GM21723 (cell line): ENCODE measurements around the gene ARHGEF7.

Source experiments
- ATAC-seq: cut with Tn5 transposase; IDR thresholded peaks from one replicate; pipeline ENCODE4 v1.9.1; 2021; ENCODE audit warnings: mild to moderate bottlenecking, moderate library complexity; ENCODE audit not compliant: unreplicated experiment

The ARHGEF7 gene

DNA sequence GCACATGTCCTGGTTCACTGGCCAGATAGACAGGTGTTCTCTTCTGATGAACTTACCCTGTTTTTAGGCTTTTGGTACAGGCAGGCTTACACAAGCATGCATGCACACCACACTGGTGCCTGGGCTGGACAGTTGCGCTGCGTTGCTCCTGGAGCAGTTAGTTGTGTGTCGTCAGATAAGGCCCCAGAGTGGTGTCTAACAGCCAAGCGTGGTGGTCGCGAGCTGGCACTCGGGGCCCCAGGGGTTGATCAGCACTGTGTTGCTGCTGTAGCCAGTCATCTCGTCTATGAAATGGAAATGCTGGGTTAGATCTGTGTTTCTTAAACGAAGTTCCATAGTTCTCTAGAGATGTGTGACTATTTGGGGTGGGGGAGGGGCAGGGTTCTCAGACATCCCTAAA, 180.8 kb downstream of the ARHGEF7 start:
- no peak for ATAC-seq

DNA sequence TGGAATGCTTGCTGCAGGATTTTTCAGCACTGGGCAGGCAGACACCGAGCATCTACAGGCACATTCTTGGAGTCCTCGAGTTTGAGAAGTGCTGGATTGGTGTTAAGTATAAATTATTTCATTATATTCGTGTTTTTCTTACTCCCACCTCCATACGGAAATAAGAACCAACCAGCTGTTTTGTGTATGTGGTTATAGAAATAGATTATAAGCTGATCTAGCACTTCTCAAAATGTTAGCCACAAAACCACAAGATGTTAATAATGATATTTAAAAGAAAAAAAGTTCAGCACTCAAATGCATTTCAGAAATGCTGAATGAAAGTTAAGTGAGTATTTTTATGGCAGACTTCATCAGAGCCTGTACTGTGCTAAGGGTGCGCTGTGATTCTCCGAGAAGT, 181.3 kb downstream of the ARHGEF7 start:
- no peak for ATAC-seq

DNA sequence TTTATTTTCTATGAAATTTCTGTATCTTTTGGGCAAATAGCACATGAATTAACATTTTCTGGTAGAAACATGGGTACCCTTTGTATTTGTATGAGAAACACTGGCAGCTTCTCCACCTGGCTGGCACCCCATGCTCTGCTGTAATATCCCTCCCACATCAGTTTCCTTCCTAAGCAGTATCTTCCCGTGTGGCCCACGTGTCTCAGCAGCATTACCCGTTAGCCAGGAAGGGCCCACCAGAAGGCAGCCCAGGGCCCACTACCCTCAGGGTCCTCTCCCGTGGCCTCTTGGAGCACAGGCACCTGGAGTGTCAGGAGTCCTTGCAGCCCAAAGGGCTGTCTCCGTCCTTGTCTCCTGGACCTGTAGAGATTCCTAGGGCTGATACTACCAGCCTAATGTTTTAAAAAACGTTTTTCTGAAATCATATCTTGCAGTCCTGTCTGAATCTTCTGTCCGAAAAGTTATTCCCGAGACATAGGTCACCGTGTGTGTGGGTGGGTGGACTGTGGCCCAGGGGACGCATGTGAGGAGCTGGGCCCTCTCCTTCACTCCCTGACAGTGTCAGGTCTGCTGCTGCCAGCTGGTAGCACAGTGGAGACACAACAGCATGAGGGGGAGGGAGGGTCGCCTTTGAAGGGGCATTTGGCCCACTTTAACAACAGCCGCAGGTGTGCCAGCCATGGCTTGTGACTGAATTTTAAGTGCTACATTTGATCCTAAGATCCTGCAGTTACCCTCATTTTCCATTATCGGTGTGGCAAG, 183.3 kb downstream of the ARHGEF7 start:
- no peak for ATAC-seq

DNA sequence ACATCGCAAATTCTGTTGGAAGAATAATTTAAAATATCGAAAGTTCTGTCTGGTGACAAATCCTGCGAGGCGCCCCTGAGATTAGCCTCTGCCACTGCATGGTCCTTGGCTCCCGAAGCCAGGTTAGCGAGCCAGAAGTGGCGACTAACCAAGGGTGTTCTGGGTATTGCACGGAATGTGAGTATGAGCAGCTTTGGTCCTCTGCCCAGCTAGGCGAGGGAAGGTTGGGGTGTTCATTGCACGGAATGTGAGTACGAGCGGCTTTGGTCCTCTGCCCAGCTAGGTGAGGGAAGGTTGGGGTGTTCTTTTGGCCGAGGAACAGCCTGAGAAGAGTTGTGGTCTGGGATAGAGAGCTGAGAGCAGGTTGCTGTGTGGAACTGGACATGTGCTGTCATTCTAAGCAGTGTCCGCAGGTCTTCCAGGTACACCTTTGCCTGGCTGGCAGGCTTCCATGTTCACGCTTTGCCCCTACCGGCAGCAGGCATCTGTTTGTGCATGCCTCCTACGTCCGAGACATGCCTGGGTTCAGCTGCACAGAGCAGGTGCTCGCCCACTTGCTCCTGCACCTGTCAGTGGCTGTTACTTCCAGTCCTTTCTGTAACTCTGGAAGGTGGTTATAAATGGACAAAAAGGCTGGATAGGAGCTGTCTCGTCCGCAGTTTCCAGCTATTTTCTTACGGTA, 187.1 kb downstream of the ARHGEF7 start:
- ATAC-seq: no peak

DNA sequence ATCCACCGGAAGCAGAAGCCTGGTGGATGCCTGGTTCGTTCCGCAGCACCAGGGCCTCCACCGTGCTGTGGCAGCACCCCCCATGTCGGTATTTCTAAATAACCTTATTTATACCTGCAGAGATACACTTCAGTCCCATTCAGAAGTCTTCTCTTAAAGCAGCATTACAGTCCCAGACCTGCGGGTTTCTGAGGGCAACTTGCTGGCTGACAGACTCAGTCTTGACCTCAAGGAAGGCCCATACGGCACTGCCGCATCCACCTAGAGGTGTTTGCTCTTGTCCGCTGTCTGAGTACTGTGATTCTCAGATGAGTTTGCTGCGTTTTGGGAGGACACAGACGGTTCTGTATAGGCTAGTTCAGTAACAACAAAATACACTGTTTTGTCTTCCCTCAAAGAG, 188.4 kb downstream of the ARHGEF7 start:
- no peak for ATAC-seq

DNA sequence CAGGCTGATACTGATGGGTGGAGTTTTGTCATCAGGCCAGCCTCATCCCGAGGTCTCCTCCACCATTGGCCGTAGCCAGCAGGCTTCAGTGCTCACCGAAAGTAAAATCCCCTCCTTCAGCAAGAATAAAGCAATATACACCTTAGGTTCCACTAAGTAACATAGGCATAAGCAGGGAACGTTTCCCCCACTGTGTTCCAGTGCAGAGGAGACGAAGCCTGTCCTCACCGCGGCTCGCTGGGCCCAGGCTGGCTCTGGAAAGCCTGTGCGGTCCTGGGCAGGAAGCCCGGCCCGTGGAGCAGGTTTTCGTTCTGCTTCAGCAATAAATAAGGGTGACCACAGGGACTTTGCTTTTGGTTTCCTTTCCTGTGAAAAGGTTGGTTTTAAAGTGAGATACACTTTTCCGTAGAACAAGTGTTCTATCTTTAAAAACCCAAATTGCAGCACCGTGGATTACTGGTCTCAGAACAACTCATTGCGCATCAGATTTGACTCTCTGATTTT, 189.0 kb downstream of the ARHGEF7 start:
- ATAC-seq: peak; percentile 93

DNA sequence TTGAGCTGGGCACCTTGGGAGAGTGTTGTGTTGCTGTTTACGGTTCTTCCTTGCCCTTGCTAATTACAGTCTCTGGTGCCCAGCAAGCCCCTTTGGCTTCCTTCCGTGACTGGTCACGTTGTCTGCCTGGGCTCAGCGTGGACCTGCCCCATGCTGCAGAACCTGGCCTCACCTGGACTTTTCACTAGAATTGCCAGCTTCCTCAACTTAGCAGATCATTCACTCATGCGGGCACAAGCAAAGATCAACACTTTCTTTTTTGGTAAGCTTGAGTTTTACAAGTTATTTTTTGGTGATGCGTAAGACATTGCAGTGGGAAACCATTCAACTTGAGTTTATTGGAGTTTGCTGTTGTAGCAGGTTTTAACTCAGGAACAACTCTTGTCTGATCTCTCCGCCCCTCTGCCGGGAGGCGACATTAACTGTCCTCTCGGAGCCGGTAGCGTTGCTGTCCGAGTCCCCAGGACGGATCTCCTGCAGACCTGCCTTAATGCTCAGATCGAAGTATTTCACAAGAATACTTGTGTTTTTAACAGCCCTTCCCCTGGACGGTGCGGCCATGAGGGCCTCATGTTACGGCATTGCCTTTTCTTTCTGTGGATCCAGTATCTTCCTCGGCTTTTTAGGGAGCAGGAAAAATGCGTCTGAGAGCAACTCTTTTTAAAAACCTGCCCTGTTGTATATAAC, 189.6 kb downstream of the ARHGEF7 start:
- no peak for ATAC-seq

DNA sequence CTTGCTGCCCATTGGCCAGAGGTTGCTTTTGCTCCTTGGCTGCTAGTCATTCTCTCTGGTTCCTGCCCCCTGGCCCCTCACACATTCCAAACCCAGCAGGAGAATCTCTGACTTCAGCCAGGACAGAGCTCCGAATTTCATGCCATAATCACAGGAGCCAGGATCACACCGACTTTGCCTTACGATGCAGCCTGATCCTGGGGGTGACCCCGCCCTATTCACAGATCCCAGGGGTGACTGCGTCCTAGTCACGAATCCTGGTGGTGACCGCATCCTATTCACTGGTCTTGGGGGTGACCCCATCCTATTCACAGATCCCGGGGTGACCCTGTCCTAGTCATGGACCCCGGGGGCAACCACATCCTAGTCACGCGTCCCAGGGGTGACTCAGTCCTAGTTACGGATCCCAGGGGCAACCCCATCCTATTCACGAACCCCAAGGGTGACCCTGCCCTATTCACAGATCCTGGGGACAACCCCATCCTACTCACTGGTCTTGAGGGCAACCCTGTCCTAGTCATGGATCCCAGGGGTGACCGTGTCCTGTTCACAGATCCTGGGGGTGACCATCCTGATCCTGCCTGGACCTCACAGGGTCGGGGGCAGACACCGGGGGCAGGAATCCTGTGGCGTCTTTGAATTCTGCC, 198.0 kb downstream of the ARHGEF7 start:
- no peak for ATAC-seq

DNA sequence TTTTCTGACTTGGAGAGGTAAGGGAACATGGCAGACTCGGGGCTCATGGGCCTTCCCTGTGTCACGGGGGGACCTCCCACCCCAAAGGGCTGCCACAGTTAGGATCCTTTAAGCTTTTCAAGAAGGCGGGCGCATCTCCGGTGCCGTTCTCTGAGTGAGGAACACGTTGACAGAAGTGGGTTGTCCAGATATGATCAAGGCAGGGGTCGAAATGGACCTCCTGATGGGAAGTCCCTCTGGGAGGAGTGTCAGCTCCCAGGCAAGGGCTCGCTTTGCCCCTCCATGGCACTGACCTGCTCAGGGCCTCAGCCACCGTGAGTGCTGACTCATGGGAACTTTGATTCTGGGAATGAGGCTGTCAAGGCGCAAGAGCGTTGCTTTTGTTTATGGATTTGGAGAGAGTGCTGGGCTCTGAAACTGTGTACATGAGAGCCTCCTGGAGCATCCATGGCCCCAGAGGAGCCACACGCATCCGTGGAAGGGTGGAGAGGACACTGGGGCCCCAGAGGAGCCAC, 198.9 kb downstream of the ARHGEF7 start:
- ATAC-seq: no peak

DNA sequence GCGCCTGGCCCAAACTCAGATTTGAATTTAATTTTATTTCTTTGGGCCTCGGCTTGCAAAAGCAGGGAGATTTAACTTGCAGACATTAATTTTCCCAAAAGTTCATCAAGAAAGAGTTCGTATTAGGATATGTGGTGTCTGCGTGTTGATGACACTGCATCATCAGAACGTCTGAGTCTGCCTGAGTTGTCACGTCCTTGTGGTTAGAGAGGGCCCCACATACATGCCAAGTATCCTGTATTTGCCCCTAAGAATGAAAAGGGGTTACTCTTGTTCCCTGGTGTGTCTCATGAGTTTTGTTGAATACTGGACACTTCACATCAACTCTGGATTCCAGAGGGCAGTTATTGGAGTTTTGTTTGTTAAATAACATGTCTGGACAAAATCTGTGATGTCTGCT, 199.7 kb downstream of the ARHGEF7 start:
- no peak for ATAC-seq

DNA sequence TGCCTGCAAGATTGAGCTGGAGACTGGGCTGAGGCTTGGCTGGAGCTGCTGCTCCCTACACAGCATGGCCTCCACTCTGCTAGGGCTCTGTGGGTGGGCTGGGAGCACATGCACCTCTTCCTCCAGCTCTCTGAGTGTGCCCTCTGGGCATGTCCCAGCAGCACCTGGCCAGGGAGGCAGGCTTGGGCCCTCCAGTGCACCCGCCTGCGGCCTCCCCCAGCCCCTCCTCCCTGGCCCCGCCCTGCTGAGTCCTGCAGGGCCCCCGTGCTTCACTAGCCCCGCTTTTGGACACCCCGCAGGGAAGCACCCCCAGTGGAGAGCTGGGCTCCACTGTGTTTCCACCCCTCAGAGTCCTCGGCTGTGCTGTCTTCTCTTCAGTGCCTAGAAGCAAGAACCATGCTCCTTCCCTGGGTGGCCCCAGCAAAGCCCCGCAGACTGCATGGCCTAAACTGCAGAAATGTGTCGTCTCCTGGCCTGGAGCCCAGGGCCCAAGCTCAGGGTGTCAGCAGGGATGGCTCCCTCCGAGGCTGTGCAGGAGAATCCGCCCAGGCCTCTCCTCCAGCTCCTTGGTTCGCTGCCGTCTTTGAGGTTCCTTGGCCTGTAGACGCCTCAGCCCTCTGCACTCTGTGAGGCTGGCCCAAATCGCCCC, 200.4 kb downstream of the ARHGEF7 start:
- ATAC-seq: no peak

DNA sequence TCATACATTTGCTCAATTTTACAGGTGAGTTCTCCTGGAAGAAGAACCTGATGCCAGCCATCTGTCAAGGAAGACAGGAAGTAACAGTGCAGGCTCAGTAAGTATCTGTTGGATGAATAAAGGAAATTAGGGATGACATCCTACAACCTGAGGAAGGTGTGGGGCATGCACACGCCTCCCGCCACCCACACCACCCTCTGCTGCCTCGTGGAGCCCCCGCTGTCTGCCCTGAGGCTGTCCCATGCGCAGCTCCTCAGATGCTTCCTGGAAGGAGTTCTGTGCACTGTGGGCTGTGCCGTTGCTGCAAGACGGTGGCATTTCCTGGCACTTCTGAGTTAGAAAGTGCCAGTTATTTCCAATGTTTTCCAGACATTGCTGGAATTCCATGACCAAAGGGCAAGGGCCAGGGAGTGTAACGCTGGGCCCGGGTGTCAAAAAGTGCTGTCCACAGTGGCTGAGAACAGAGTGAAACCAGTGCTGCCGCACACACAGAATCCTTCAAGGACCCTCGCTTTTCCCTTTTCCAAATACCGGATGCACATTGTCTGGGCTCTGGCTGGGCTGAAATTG, 201.1 kb downstream of the ARHGEF7 start:
- no peak for ATAC-seq

DNA sequence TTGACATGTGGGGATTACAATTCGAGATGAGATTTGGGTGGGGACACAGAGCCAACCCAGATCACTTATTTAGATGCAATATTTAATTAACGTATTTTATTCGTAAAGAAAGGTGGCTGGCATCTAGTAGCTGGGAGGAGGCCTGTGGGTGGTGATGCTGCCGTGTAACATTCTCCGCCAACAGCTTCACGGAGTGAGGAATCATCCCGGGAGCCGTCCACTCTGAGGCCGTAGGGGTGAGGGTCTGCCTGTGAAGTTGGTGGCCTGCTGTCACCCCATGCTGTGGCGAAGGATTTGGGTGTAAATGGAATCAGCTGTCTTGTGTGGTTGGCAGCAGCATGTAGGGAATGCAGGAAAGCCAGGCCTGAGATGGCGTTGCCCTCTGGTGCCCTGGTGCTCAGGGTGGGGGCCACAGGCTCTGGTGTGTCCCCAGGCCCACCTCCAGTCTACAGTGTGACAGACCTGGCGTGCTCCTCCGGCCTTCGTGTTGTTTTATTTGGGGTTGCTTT, 202.0 kb downstream of the ARHGEF7 start:
- ATAC-seq: no peak

DNA sequence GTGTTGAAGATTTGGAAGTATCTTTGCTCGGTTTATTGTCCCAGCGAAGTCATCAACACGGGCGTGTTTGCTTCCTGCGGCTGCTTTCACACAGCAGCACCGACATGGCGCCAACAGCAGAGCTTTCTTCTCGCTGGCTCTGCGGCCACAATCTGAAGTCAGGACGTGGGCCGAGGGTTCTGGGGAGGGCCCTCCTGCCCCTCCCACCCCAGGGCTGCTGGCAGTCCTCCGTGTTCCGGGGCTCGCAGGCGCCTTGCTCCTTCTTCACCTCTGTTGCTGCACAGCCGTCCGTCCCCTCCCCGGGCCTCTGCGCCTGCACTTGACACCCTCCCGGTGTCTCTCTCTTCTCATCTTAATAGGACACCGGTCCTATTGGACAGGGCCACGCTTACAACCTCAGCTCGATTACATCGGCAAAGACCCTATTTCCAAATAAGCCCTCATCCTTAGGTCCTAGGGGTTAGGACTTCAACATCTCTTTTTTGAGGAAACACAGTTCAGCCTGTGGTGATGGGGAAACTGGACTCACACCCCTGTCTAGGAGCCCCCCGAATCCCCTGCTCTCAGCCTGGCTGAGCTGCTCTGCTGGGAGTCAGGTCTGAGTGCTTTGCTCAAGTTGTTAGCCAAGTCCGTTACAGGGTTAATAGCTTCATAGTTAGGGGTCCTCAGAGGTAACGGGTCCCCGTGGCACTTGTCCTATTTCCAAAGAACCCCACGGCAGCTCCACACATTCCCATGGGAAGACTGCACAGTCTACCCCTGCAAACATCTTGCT, 202.6 kb downstream of the ARHGEF7 start:
- no peak for ATAC-seq

DNA sequence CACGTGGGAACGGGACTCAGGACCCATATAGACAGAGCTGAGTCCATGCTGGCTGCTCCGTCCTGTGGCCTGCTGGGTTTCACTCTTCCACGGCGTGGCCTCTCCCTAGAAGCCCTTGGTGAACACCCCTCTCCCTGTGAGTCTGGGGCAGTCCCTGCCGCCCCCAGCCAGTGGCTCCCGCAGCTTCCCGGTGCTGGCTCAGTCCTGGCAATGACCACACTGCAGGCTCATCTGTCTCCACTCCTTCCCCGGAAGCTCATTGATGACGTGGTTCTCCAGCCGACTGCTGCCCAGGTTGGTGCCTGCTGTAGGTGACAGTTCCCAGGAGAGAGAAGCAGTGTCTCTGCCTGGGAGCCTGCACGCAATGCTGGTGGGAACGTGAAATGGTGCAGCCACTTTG, 203.3 kb downstream of the ARHGEF7 start:
- no peak for ATAC-seq

DNA sequence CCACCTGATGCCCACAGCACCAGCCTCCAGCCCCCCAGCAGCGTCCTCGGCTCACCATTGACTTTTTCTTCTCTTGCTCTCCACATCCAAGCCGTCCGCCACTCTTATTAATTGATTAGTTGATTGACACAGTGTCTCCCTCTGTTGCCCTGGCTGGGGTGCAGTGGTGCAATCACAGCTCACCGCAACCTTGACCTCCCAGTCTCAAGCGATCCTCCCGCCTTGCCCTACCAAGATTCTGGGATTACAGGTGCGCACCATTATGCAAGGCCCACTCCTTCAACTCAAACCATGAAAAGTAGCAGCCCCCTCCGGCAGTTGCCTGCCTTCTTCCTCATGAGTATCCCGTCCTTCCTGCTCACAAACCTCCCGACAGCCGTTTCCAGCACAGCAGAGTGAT, 204.4 kb downstream of the ARHGEF7 start:
- ATAC-seq: no peak

DNA sequence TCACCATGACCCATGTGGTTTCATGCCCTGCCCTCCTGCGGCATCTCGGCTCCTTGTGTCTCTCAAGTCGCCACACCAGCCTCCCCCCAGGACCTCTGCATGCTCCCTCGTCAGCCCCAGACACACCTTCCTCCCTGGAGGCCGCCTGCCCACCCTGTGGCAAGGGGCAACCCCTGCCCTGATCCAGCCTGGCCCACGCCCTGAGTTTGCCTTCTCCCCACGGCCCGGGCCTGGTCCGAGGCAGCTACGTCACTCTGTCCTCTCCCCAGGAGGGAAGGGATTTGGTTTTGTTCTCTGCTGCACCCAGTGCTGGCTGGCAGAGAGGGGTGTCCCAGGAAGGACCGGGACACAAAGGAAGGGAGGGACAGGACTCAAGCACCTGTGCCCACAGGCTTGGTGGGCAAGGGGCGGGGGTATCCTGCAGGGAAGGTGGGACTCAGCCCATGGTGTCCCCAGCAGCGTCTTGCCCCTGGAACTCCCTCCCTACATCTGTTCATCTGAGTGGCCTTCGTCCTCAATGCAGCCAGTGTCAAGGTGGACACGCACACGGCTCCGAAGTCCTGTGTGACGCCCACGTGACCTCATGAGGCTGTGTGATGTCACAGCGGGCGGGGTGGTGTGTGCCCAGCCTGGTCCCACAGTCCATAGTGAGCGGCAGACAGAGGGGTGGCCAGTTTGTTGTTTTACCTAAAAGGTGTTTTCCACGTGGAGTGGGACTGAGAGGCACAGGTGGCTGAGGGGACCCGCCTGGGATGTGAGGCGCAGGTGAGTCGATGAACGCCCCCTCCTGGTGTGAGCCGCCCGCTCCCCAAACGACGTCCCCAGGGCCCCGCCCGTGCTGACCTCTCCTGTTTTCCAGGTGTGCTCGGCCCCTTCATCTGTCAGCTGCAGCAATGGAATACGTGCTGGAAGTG, 205.1 kb downstream of the ARHGEF7 start, which contains the start of gene TEX29:
Gene TEX29 (plus strand): TSS at position 645 of the 914 bp plus-strand sequence. CDS start 249 bp downstream, at position 894.
- ATAC-seq: no peak
